Measurements from ENCODE around the gene OR5AK2. TPM values are rescaled to one million over a fixed set of nuclear protein-coding genes. Genes with fewer than 3 reads are reported as not detected.

OR5AK2 gene
- polyA plus RNA-seq, 1 donor (not counting 4 experiments of a cell fraction or from before 2014, with no cell fraction given), result not detected

GRCh38 chr11:57008373-57008772, 19.7 kb downstream of the OR5AK2 start:
- TF ChIP-seq EZH2 (IDR thresholded peaks at IDR 0.05; ENCODE audit: low read length), result no peak
- TF ChIP-seq CTCF (optimal IDR thresholded peaks at IDR 0.05 in 1 of 3, IDR thresholded peaks at IDR 0.05 in 1 of 3, conservative IDR thresholded peaks at IDR 0.05 in 1 of 3; ENCODE audit: extremely low read depth in 1 of 3, insufficient read depth in 2 of 3, low read length in 3 of 3), result no peak
- no peak overlapping the region for H3K4me3 ChIP-seq (ENCODE audit: control insufficient read depth in 2 of 3, extremely low read depth in 1 of 3, insufficient read depth in 2 of 3, low read depth in 1 of 3, low read length in 3 of 3)
- dilution Hi-C loops (cut with MboI; ENCODE audit: extremely low pct_ligation_motif_present, low sequenced_read_pairs), result no loop called here

GRCh38 chr11:57015679-57016078, 27.0 kb downstream of the OR5AK2 start:
- Histone ChIP-seq H3K9me3 (ENCODE audit: control insufficient read depth, low read depth, low read length) (no peaks in the 10 kb centered on the region), H2AFZ (ENCODE audit: control insufficient read depth, low read length) (no peak overlapping the region), H3K9ac (ENCODE audit: control insufficient read depth, extremely low read depth, insufficient read depth, low read length) (no peak overlapping the region), H3K27ac (ENCODE audit: control insufficient read depth, insufficient read depth, low read length) (no peak overlapping the region), H3K9me1 (ENCODE audit: control insufficient read depth, extremely low read depth, insufficient read depth, low read length) (no peaks in the 10 kb centered on the region), H3K27me3 (ENCODE audit: control insufficient read depth, extremely low read depth, insufficient read depth, low read length) (no peaks in the 10 kb centered on the region), H3K36me3 (ENCODE audit: control insufficient read depth in 2 of 2, extremely low read depth in 1 of 2, insufficient read depth in 2 of 2, low read length in 2 of 2) (no peaks in the 10 kb centered on the region), H3K4me1 (ENCODE audit: control insufficient read depth, extremely low read depth, insufficient read depth, low read length) (no peaks in the 10 kb centered on the region), H3K4me3 (ENCODE audit: control insufficient read depth in 2 of 3, extremely low read depth in 1 of 3, insufficient read depth in 2 of 3, low read depth in 1 of 3, low read length in 3 of 3) (no peak overlapping the region), H3K4me2 (ENCODE audit: control insufficient read depth, extremely low read depth, insufficient read depth, low read depth, low read length) (no peak overlapping the region), H4K20me1 (ENCODE audit: control insufficient read depth, extremely low read depth, insufficient read depth, low read length) (no peaks in the 10 kb centered on the region), H3K79me2 (ENCODE audit: control insufficient read depth, insufficient read depth, low read length) (no peaks in the 10 kb centered on the region)
- TF ChIP-seq CTCF (optimal IDR thresholded peaks at IDR 0.05 in 1 of 3, IDR thresholded peaks at IDR 0.05 in 1 of 3, conservative IDR thresholded peaks at IDR 0.05 in 1 of 3; ENCODE audit: extremely low read depth in 1 of 3, insufficient read depth in 2 of 3, low read length in 3 of 3) (no peak), EZH2 (IDR thresholded peaks at IDR 0.05; ENCODE audit: low read length) (no peak)
- FAIRE-seq, result no peak
- DNase-seq (ENCODE audit: low read depth, low spot score), result no peak
- dilution Hi-C loops (cut with MboI; ENCODE audit: extremely low pct_ligation_motif_present, low sequenced_read_pairs), result no loop called here

More at GRCh38 chr11:57008373-57008772, 19.7 kb downstream of the OR5AK2 start:
- no peak overlapping the region for H3K27ac ChIP-seq (ENCODE audit: control insufficient read depth, insufficient read depth, low read length)
- no peaks in the 10 kb centered on the region for H3K27me3 ChIP-seq (ENCODE audit: control insufficient read depth, extremely low read depth, insufficient read depth, low read length)
- no peaks in the 10 kb centered on the region for H4K20me1 ChIP-seq (ENCODE audit: control insufficient read depth, extremely low read depth, insufficient read depth, low read length)
- H3K36me3 ChIP-seq (ENCODE audit: control insufficient read depth in 2 of 2, extremely low read depth in 1 of 2, insufficient read depth in 2 of 2, low read length in 2 of 2), result no peaks in the 10 kb centered on the region
- no peaks in the 10 kb centered on the region for H3K9me1 ChIP-seq (ENCODE audit: control insufficient read depth, extremely low read depth, insufficient read depth, low read length)
- H2AFZ ChIP-seq (ENCODE audit: control insufficient read depth, low read length), result no peak overlapping the region
- FAIRE-seq (no peak), DNase-seq (ENCODE audit: low read depth, low spot score) (no peak)
- H3K4me2 ChIP-seq (ENCODE audit: control insufficient read depth, extremely low read depth, insufficient read depth, low read depth, low read length), result no peak overlapping the region
- H3K4me1 ChIP-seq (ENCODE audit: control insufficient read depth, extremely low read depth, insufficient read depth, low read length), result no peaks in the 10 kb centered on the region
- no peaks in the 10 kb centered on the region for H3K79me2 ChIP-seq (ENCODE audit: control insufficient read depth, insufficient read depth, low read length)
- H3K9ac ChIP-seq (ENCODE audit: control insufficient read depth, extremely low read depth, insufficient read depth, low read length), result no peak overlapping the region
- H3K9me3 ChIP-seq (ENCODE audit: control insufficient read depth, low read depth, low read length), result no peaks in the 10 kb centered on the region

All from keratinocyte (primary cell).